GM23248 (cell line): ENCODE results near the gene TMEM131L. TPM values are rescaled to one million over a fixed set of nuclear protein-coding genes. Genes with fewer than 3 reads are reported as not detected.
A peak's percentile ranks its signal among the peaks of the same experiment; 100 is the strongest.

Source experiments
- DNase-seq: peaks from one replicate; pipeline ENCODE4 v3.0.0-alpha.2; 2015
- H2AFZ ChIP-seq: fragments of 200-600 bp; sonication (generic); 2 replicates; pipeline ENCODE4 v1.6.1; 2016; ENCODE audit warnings: antibody characterized with exemption
- H3F3A ChIP-seq: fragments of 200-600 bp; sonication (generic); 2 replicates; pipeline ENCODE4 v1.6.1; 2016; ENCODE audit warnings: mild to moderate bottlenecking, antibody characterized with exemption, mixed run types; ENCODE audit not compliant: insufficient read depth
- H3K27ac ChIP-seq: fragments of 200-600 bp; sonication (generic); 2 replicates; pipeline ENCODE4 v1.5.1; 2016; ENCODE audit warnings: mild to moderate bottlenecking
- H3K27me3 ChIP-seq: fragments of 200-600 bp; sonication (generic); replicated peaks from 2 replicates; pipeline ENCODE4 v1.6.1; 2016; ENCODE audit warnings: mild to moderate bottlenecking; ENCODE audit not compliant: insufficient read depth
- H3K36me3 ChIP-seq: fragments of 200-600 bp; sonication (generic); 2 replicates; pipeline ENCODE4 v1.6.1; 2016; ENCODE audit warnings: low read depth, mild to moderate bottlenecking
- H3K4me1 ChIP-seq: fragments of 200-600 bp; sonication (generic); 2 replicates; pipeline ENCODE4 v1.6.1; 2016; ENCODE audit warnings: mild to moderate bottlenecking; ENCODE audit not compliant: insufficient read depth
- H3K4me2 ChIP-seq: fragments of 200-600 bp; sonication (generic); one replicate; pipeline ENCODE4 v1.6.1; 2016; ENCODE audit warnings: mild to moderate bottlenecking; ENCODE audit not compliant: unreplicated experiment
- H3K4me3 ChIP-seq: fragments of 200-600 bp; sonication (generic); 2 replicates; pipeline ENCODE4 v1.5.1; 2016; ENCODE audit warnings: mild to moderate bottlenecking
- H3K79me2 ChIP-seq: fragments of 200-600 bp; sonication (generic); 2 replicates; pipeline ENCODE4 v1.6.1; 2016; ENCODE audit warnings: mild to moderate bottlenecking; ENCODE audit not compliant: insufficient read depth
- H3K9ac ChIP-seq: fragments of 200-600 bp; sonication (generic); 2 replicates; pipeline ENCODE4 v1.6.1; 2016; ENCODE audit warnings: mild to moderate bottlenecking
- H3K9me2 ChIP-seq: fragments of 200-600 bp; sonication (generic); 2 replicates; pipeline ENCODE4 v1.6.1; 2016; ENCODE audit warnings: mixed run types, mild to moderate bottlenecking, moderate library complexity; ENCODE audit not compliant: insufficient read depth
- H3K9me3 ChIP-seq: fragments of 200-600 bp; sonication (generic); one replicate; pipeline ENCODE4 v1.6.1; 2017; ENCODE audit warnings: low read depth
- H4K20me1 ChIP-seq: fragments of 200-600 bp; sonication (generic); 2 replicates; pipeline ENCODE4 v1.6.0; 2016; ENCODE audit not compliant: insufficient read depth
- EZH2 ChIP-seq: fragments of 200-600 bp; sonication (generic); IDR thresholded peaks from 2 replicates; pipeline ENCODE4 v1.6.1; 2018; ENCODE audit warnings: antibody characterized with exemption, mild to moderate bottlenecking; ENCODE audit not compliant: insufficient read depth, poor library complexity, severe bottlenecking
- EZH2phosphoT487 ChIP-seq: fragments of 200-600 bp; sonication (generic); IDR thresholded peaks from 2 replicates; pipeline ENCODE4 v1.6.1; 2018; ENCODE audit warnings: antibody characterized with exemption, moderate library complexity, mild to moderate bottlenecking, low read depth; ENCODE audit not compliant: insufficient read depth
- WGBS, 2 experiments: methylation state at CpG; one replicate each; pipeline ENCODE4 v1.1.6; 2015 to 2017; ENCODE audit warnings: low lambda C conversion rate in 2 of 2, low coverage in 1 of 2; ENCODE audit errors: missing lambda C conversion rate in 2 of 2; 5-methylcytosine and 5-hydroxymethylcytosine counted together
- in situ Hi-C: fragments of 300-500 bp; cut with MboI; formaldehyde crosslinking; loops from 2 replicates; pipeline ENCODE4 v1.15.0; 2020
- polyA plus RNA-seq: library from polyadenylated mRNA; unstranded; fragments of >200 nt; fragmentation: Nextera tagmentation; extraction: Ambion mirVana; gene quantifications from 2 replicates; pipeline ENCODE4 v1.2.1, GENCODE V29; 2016
- total RNA-seq: library from RNA; depleted of rRNA; stranded (reverse); fragments of >200 nt; shearing (Covaris generic); gene quantifications from 2 replicates; pipeline ENCODE4 v1.2.3, GENCODE V29; 2014

TMEM131L gene
- total and polyA plus RNA-seq, 2 experiments from 2014 or later: 8.7 to 11.1 TPM

DNA sequence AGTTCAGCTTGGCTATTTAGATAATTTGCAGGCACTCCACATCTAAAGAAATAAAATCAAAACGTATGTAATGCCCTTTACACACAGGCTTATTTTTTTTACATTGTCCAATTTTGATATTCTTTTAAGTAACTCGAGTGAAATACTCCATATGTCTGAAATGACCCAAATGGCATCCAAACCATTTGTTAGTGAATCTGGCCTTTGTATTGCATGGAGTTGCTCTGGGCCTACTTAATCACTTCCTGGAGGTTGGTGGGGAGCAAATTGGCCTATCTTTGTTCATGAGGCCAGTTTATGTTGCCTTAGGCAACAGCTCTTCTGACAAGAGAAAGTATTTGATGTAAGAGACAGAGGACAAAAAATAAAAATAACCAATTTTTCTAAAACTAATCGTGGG lies 47.6 kb upstream of the TMEM131L start:
- H3K79me2 ChIP-seq: no peaks in the 10 kb centered on the region
- in situ Hi-C loops: no loop called here
- 0 out of 2 replicates have a peak overlapping the region, but pooled peaks have one; percentile 9 for H3K27ac ChIP-seq
- no peaks in the 10 kb centered on the region for H3K9me3 ChIP-seq
- H3K9me2 ChIP-seq: no peaks in the 10 kb centered on the region
- peak overlapping the region; percentile 57 for H2AFZ ChIP-seq
- TF ChIP-seq EZH2phosphoT487: no peak
- TF ChIP-seq EZH2: no peak
- WGBS, 2 experiments: 65 to 71% methylated on average over 3 of the region's 3 CpGs
- H3K36me3 ChIP-seq: no peaks in the 10 kb centered on the region
- no peaks in the 10 kb centered on the region for H3K27me3 ChIP-seq
- H3K4me3 ChIP-seq: no peak overlapping the region
- no peak overlapping the region for H3K9ac ChIP-seq
- 0 out of 2 replicates have a peak, but pooled peaks cover 10% of the 10 kb centered on the region for H3K4me1 ChIP-seq
- H4K20me1 ChIP-seq: no peaks in the 10 kb centered on the region
- no peak overlapping the region for H3K4me2 ChIP-seq
- DNase-seq: peak; percentile 21
- H3F3A ChIP-seq: 0 out of 2 replicates have a peak, but pooled peaks cover 3% of the 10 kb centered on the region

DNA sequence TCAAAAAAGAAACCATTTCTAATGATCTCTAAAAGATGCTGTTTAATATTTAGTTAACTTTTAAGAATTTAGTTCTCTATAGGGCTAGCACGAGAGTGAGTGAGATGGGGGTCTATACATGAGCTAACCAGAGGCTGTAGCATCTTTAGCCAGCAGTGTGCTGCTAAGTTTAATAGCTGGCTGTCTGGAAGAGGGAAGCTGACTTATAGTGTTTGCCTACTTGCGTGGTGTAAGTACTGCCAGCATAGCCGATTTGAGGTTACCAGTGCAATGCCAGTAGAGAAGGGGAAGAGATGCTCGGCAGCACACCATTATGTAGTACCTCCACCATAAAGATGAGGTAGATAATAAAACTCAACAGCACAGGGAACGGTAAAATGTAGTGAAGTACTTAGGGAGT lies 47.1 kb upstream of the TMEM131L start:
- in situ Hi-C loops: no loop called here
- H3F3A ChIP-seq: 0 out of 2 replicates have a peak, but pooled peaks cover 3% of the 10 kb centered on the region
- no peak overlapping the region for H3K9ac ChIP-seq
- no peaks in the 10 kb centered on the region for H4K20me1 ChIP-seq
- peak overlapping the region; percentile 57 for H2AFZ ChIP-seq
- H3K27ac ChIP-seq: no peak overlapping the region
- no peaks in the 10 kb centered on the region for H3K36me3 ChIP-seq
- TF ChIP-seq EZH2phosphoT487 (no peak), EZH2 (no peak)
- 0 out of 2 replicates have a peak, but pooled peaks cover 10% of the 10 kb centered on the region for H3K4me1 ChIP-seq
- no peaks in the 10 kb centered on the region for H3K27me3 ChIP-seq
- no peaks in the 10 kb centered on the region for H3K79me2 ChIP-seq
- H3K9me2 ChIP-seq: no peaks in the 10 kb centered on the region
- DNase-seq: no peak
- H3K4me2 ChIP-seq: no peak overlapping the region
- no peaks in the 10 kb centered on the region for H3K9me3 ChIP-seq
- H3K4me3 ChIP-seq: no peak overlapping the region
- 77 to 83% methylated on average over 5 of the region's 5 CpGs for WGBS, 2 experiments

DNA sequence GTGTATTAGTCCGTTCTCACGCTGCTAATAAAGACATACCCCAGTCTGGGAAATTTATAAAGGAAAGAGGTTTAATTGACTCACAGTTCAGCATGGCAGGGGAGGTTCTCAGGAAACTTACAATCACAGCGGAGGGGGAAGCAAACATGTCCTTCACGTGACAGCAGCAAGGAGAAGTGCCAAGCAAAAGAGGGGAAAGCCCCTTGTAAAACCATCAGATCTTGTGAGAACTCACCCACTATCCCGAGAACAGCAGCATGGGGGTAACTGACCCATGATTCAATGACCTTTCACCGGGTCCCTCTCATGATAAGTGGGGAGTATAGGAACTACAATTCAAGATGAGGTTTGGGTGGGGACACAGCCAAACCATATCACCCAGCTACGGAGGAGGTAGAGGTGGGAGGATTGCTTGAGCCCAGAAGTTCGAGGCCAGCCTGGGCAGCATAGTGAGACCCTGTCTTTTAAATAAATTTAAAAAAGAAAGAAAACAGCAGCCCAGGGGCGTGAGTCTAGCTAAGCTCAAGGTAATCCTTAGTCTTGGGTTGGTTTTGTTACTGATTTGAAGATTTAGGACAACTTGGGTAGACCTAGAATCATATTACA lies 46.4 kb upstream of the TMEM131L start:
- Histone ChIP-seq H3K4me3 (no peak overlapping the region), H2AFZ (no peak overlapping the region), H3K9me2 (no peaks in the 10 kb centered on the region), H3K27me3 (no peaks in the 10 kb centered on the region), H3K9me3 (no peaks in the 10 kb centered on the region), H4K20me1 (no peaks in the 10 kb centered on the region), H3K4me2 (no peak overlapping the region), H3K79me2 (no peaks in the 10 kb centered on the region), H3F3A (0 out of 2 replicates have a peak, but pooled peaks cover 3% of the 10 kb centered on the region), H3K4me1 (0 out of 2 replicates have a peak, but pooled peaks cover 10% of the 10 kb centered on the region), H3K9ac (no peak overlapping the region), H3K27ac (no peak overlapping the region), H3K36me3 (no peaks in the 10 kb centered on the region)
- in situ Hi-C loops: no loop called here
- DNase-seq: no peak
- TF ChIP-seq EZH2phosphoT487 (no peak), EZH2 (no peak)
- WGBS, 2 experiments: 91 to 94% methylated on average over 9 of the region's 9 CpGs

DNA sequence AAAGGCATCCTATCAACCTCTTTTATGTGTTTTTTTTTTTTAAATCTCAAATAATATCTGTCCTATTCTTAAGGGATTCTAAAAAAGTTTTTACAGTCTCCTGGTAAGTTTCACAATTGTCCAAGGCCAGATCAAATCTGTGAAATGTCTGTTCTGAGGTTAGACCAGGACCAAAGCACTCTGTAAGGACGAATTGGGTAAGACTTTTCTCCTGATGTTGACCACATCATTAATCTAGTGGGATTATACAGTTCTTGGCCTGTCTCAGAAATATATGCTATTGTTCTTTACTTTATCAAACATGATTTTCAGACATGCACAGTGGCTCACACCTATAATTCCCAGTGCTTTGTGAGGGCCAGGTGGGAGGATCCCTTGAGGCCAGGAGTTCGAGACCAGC lies 45.8 kb upstream of the TMEM131L start:
- WGBS, 2 experiments: 91 to 100% methylated on average over 2 of the region's 2 CpGs
- in situ Hi-C loops: no loop called here

More for the DNA sequence above, 45.8 kb upstream of the TMEM131L start:
- Histone ChIP-seq H2AFZ (no peak overlapping the region), H3K79me2 (no peaks in the 10 kb centered on the region), H3K27me3 (no peaks in the 10 kb centered on the region), H3K4me3 (no peak overlapping the region), H3K4me2 (no peak overlapping the region), H3K9me3 (no peaks in the 10 kb centered on the region), H3K27ac (no peak overlapping the region), H3F3A (0 out of 2 replicates have a peak, but pooled peaks cover 3% of the 10 kb centered on the region), H3K4me1 (0 out of 2 replicates have a peak, but pooled peaks cover 10% of the 10 kb centered on the region), H3K9me2 (no peaks in the 10 kb centered on the region), H3K36me3 (no peaks in the 10 kb centered on the region), H3K9ac (no peak overlapping the region), H4K20me1 (no peaks in the 10 kb centered on the region)
- TF ChIP-seq EZH2: no peak
- no peak for TF ChIP-seq EZH2phosphoT487
- no peak for DNase-seq
